Activated effector memory CD4-positive, alpha-beta T cell treated with anti-CD3 and anti-CD28 coated beads, Interleukin-2, amount 50 U/mL, for 16 hours (primary cell): ENCODE results near the gene ITLN1.
"Not testable (repeated sequence)": the region's sequence is repeated elsewhere in the genome, so short reads cannot be mapped to it uniquely, and the experiment has no call there.

Source experiments
- DNase-seq: peaks from one replicate; pipeline ENCODE4 v3.0.0-alpha.2; 2020

The ITLN1 gene

DNA sequence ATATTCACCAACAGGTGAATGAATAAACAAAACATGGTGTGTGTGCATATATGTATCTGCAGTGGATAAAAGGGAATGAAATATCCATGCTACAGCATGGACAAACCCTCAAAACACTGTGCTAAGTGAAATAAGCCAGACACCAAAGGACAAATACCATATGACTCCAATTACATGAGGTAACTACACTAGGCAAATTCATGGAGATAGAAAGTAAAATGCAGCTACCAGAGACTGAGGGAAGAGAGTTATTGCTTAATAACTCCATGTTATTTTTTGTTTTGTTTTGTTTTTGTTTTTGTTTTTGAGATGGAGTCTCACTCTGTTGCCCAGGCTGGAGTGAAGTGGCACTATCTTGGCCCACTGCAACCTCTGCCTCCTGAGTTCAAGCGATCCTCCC, 2.4 kb downstream of the ITLN1 start:
- no peak for DNase-seq

DNA sequence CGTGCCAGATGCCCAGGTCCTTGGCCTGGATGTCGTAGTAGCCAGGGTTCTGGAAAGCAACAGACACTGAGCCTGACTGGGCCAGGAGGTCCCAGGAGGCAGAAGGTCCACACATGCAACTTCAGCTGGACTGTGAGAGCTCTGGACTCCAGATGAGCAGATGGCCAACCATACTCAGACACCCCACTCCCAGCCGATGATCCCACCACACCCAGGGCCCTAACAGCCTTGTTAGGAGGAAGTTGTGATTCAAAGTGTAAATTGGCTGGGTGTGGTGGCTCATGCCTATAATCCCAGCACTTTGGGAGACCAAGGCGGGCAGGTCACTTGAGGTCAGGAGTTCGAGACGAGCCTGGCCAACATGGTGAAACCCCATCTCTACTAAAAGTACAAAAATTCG, 3.7 kb downstream of the ITLN1 start:
- DNase-seq: not testable (repeated sequence)

DNA sequence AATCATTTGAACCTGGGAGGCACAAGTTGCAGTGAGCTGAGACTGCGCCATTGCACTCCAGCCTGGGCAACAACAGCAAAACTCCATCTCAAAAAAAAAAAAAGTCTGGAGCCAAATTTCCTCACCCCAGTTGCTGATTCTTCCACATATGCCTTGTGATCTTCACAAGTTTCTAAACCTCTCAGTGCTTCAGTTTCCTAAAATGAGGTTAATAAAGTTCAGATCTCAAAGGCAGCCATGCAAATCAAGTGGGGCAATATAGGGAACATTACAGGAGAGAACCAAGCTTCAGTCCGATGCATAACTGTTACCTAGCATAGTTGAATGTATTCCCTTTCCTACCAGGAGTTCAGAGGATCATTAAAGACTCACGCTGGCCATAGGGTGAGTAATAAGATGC, 4.8 kb downstream of the ITLN1 start:
- DNase-seq: no peak

DNA sequence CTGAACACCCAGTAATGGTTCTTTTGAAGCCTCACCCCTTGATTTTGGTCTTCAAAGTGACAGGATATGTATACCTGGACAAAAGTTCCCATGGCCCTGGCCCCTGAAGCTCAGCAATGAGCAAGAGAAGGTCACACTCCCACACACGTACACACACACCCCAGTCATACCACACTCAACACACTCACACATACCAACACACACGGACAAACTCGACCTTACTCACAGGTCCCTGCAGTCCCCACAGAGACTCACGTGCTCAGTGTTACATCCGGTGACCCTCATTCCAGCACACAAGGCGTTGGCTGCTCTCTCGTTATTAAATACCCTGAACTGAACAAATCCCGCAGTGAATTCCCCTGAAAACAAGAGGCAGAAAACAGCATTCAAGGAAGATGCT, 5.9 kb downstream of the ITLN1 start:
- no peak for DNase-seq

DNA sequence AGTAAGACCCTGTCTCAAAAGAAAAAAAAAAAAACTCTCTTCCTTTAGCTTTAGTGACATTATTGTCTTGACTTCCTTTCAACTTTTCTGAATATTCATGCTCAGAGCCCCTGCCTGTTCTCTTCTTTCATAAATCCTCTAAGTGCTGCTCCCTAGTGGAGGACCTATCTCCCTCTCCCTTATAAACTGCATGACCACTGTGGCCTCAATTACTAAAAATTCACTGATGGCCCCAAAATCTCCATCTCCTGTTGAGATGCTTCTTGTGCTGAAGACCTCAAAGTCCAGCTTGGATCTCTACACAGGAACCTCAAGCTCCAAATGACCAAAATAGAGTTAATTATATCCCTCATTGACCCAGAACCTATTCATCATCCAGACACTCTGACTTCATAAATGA, 7.8 kb downstream of the ITLN1 start:
- DNase-seq: no peak

DNA sequence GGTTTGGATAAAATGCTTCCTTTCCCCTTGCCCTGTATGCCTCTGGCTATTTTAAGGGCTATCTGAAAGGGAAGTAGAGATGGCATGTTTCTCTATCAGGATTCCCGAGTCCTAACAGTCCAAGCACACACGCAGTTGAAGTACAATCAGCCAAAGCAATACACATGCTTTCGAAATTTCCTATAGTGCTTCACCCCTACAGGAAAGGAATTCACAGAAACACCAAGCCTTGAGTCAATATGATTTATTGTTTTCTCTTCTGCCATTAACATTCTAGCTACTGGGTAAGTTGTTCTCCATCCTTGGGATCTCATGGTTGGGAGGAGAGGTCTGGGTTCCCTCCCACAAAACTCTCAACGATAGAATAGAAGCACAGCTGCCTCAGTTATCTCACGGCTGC, 8.7 kb downstream of the ITLN1 start:
- DNase-seq: no peak

DNA sequence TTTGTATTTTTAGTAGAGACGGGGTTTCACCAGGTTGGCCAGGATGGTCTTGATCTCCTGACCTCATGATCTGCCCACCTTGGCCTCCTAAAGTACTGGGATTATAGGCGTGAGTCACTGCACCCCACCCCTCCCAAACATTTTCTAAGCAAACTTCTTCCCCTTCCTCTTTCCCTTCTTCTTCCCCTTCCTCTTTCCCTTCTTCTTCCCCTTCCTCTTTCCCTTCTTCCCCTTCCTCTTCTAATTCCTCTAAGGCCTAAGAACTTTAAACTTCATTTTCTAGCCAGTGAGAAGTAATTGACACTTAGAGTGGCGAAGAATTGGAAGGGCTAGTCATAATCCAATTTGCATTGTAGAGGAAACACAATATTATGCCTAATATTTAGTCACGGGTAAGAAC, 9.4 kb downstream of the ITLN1 start:
- not testable (repeated sequence) for DNase-seq

DNA sequence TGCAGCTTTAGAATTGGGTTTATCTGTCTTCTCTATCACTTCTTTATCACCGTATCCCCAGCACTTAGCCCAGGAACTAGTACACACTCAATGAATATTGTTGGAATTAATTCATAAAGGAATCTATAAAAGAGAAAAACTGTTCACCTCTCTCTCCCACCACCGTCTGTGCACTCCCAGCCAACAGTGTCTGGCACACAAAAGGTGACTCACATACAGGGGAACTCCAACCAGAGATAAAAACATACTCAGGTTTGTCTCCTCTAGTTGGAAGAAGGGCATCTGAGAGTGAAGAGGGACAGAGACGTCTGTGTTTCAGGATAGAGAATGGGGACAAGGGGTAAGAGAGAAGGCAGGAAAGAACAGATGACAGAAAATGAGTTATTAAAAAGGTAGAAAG, 10.0 kb downstream of the ITLN1 start:
- DNase-seq: peak; percentile 68

DNA sequence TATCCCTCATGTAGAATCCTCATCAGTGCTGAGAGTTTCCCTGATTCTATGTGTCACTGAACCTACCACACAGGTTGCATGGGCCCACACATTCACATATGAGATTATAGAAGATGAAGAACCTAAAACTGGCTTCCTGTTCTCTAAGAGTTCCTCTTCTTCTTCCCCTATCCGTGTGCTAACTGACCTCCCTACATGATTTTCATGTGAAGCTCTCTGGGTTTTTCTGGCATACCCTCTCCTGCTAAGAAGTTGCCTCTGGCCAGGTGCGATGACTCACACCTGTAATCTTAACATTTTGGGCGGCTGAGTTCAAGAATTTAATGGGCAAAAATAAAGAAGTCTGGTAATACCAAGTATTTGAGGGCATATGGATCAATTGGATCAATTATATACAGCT, 16.8 kb downstream of the ITLN1 start:
- DNase-seq: no peak

DNA sequence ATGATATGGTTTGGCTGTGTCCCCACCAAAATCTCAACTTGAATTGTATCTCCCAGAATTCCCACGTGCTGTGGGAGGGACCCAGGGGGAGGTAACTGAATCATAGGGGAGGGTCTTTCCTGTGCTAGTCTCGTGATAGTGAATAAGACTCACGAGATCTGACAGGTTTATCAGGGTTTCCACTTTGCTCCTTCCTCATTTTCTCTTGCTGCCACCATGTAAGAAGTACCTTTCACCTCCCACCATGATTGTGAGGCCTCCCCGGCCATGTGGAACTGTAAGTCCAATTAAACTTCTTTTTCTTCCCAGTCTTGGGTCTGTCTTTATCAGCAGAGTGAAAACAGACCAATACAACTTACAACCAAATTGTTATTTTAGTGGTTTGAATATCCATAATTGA, 17.3 kb downstream of the ITLN1 start:
- DNase-seq: not testable (repeated sequence)

DNA sequence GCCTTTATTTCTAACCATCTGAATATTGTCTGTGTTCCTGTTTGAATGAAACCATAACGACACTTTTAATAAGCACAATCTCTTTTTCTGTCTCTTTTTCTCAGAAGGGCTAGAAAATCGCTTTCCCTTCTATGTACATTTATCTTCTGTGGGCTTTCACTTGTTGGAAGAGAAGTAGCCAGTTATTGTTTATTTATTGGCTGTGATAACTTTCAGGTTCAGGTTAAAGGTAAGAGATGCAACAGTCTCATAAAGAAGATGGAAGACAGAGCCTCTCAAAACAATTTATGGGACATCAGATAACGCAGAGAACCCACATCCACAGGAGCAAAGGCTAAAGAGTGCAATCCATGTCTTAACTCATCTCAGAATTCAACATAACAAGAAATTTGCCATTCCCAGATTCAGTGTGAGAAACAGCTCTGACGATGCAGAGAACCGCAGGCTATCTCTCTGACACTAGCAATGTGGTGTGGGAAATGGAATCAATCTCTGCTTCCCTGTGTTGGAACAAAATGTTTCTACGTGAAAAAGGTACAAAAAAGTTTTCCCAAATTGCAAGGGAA, 18.2 kb downstream of the ITLN1 start:
- DNase-seq: no peak

DNA sequence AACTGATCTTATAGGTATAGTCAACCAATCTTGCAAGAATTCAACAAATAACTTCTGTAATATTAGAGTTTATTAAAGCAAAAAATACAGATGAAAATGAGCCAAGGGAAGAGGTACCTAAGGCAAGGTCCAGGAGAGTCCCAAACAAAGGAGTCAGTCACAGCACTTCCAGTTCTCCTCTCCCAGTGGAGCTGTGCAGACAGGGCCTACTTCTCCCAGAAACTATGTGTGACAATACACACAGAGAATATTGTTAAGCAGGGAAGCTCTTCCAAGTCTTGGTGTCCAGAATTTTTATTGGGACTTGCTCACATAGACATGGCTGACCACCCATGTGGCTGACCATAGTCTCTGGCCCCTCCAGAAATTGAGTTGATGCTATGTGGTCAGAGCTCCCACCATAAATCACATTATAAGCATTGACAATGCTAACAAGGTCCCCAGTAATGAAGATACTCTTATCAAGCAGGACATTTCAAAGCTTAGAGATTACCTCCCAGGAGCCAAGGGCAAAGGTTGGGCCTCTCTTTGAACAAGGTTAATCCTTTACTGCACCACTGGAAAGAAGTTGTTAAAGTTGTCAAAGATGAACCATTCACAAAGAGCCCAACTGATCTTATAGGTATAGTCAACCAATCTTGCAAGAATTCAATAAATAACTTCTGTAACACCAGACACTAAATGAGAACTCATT, 18.8 kb downstream of the ITLN1 start:
- DNase-seq: no peak

DNA sequence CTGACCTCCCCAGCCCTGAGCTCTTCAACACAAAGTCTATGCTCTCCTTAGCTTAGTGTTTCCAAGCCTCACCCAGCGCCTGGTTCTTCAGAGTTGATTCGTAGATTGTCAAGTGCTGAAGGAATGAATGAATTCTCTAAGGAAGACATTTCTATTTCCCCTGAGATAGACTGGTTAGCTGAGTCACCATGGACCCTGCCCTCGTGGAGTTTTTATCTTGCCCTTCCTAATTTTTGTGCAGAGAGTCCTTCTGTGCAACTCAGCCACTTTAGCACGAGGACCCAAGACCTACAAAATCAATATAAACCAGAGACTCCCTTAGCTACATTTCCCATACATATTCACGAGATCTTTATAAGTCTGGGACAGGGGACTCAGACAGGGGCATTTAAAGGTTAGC, 19.6 kb downstream of the ITLN1 start:
- DNase-seq: no peak

DNA sequence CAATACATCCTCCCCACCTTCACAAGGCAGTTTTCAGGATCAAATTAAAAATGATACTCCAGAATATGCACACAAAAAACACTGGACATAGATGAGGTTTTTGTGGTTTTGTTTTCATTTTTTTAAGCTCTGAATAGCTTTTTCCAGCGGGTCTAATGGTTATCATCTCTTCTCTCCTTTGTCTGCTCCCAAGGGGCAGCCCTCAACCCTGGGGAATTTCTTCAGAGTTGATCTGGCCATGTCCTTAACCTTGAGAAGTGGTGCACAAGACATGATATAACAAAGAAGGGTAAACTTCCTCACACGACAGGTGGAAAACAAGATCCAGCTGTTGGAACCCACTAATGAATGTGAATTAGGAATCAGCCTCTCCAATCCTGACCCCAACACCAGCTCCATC, 20.8 kb downstream of the ITLN1 start:
- no peak for DNase-seq

DNA sequence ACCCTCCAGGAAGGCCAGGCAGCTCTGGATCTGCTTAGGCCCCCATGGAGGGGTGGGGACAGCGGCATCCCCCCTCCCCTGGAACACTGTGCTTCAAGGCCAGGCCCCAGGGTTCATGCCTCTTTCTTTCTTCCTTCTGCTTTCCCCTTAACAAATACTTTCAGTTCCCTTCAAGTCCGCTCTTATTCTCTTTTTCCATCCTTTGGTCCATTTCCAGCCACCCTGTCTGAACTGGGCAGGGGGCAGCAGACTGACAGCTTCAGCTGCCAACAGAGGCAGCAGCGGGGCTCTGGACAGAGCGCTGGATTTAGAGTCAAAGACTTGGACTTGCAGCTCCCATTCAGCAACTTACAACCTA, 21.2 kb downstream of the ITLN1 start:
- DNase-seq: no peak

DNA sequence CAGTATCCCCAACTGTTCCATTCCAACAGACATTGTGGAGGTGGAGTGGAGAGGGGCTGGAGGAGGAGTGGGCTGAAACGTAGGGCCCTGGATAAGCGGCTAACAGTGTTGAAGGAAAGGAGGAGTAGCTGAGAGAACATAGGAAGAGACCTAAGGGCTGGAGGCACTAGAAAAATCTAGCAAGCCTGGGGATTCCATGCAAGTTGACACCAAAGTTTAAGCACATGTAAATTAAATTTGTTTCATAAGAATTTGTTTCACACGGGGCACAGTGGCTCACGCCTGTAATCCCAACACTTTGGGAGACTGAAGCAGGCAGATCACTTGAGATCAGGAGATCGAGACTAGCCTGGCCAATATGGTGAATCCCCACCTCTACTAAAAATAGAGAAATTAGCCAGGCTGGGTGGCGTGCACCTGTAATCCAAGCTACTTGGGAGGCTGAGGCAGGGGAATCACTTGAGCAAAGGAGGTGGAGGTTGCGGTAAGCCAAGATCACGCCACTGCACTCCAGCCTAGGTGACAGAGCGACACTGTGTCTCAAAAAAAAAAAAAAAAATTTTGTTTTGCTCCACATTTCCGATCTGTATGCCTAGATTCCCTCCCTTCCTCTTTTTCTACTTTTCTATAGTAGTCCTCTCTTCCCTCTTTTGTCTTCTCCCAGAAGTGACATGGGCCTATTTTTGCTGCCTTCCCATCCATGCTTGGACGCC, 21.8 kb downstream of the ITLN1 start:
- DNase-seq: no peak

DNA sequence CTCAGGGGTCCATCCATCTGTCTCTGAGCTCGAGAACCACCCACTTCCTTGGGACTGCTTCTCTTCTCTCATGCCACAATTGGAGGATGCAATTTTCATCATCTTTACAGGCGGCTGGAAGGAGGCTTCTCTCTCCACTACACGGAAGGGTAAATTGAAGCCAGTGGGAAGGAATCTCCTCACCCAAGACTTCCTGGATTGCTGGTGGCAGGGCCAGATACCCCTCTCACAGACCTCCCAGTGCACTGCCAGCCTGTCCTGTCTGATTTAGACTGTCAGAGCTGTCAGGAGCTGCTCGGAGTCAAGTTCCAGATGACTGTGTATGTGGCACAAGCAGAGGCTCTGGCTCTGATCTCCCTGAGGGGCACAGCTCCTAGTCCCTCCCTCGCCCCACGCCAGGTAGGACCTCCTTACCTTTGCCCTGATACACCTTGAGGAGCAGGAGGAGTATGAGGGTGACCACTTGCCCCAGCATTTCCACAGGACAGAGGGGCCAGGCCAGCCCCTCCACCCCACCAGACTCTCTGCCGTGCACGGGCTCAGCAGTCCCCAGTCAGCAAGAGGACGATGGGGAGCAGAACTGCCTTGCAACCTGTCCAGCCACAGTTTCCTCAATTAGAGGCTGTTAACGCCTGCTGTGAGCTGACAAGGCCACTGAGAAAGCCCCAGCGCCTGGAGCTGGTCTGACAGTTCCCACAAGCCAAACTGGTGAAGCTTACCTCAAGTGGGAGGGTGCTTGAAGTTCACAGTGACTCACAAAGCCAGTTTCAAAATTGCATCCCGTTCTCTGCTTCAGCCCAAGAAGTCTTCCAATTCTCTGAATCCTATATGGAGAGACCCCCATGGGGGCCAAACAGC, 22.5 kb downstream of the ITLN1 start, which contains the start of gene CD244:
CD244 (minus strand) TSS at position 685 of the 858 bp plus-strand sequence; CDS start at position 475, 210 bp downstream.
- peak; percentile 70 for DNase-seq

DNA sequence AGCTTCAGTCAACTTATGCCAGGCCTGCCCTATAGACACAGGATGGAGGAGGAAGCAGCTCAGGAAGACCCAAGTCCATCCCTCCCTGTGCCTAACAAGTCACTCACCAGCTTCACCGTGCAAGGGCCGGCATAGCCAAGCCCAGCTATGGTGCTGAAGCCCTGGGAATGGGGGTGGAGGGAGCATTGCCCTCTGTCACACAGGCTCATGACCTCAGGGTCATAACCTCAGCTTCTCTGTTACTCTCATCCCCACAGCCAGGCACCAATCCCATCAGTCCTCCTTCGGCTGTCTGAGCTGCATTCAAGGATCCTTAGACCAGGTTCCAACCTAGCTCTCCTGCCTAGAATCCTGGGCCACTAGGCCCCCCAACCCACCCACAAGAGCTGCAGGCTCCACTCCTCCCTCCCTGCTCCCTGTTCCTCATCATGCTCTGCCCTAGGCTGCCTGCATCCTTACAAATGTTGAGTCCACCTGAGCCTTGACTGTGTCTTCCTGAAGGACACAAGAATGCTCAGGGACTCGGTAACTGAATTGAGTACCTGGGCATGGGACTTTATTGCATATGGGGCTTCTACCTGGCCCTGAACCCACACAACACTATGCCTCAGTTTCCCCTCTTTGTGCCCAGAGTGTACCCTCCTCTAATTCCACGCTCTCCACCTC, 24.0 kb downstream of the ITLN1 start:
- DNase-seq: no peak

DNA sequence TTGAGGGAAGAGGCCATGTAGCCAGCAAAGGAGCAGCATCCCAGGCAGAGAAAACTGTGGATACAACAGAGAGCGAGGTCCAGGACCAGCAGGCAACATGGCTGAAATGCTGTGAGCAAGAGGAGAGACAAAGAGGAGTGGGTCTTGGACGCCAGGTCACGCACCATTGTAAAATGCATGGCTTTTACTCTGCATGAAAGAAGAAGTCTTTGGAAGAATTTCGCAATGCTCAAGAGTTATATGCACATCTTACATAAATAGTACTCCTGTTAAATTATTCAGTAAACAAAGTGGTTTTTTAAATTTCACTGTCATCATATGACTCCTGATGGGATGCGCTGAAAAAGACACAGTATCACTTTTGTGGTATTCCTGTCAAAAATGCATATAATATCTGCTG, 25.8 kb downstream of the ITLN1 start:
- DNase-seq: no peak

DNA sequence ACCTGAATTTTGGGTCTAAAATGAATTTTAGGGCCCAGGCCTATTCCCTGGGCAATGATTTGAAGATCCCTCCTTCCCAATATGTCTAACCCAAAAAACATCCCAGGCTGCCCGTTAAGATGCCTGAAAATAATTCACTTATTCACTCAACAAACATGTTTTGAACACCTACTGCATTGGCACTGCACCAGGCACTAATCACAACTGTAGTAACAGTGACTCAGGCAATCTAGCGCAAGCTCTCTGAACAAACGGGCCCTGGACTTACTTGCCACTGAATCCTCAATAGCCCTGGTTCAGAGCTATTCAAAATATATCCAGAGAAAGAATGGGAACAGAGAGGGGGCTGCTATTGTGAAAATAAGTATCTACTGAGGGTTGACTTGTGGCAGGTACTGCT, 26.5 kb downstream of the ITLN1 start:
- no peak for DNase-seq

DNA sequence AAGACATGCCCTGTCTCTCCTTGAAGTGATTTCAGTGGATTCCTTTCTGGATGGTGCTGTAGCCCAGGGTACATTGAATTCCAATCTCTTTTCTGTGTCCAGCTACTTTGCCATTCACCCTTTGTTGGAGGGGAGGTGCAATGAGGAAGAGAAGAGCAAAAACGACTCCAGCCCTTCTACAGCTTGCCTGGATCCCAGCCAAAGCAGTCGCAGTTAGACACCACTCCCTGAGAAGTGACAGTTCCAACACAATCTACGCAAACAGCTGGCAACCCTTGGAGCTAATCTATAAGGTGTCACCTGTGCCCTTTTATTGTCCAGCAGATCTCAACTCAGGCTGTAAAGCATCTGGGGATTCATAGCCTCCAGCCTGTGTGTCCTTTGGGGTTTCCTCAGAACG, 26.9 kb downstream of the ITLN1 start:
- DNase-seq: no peak

DNA sequence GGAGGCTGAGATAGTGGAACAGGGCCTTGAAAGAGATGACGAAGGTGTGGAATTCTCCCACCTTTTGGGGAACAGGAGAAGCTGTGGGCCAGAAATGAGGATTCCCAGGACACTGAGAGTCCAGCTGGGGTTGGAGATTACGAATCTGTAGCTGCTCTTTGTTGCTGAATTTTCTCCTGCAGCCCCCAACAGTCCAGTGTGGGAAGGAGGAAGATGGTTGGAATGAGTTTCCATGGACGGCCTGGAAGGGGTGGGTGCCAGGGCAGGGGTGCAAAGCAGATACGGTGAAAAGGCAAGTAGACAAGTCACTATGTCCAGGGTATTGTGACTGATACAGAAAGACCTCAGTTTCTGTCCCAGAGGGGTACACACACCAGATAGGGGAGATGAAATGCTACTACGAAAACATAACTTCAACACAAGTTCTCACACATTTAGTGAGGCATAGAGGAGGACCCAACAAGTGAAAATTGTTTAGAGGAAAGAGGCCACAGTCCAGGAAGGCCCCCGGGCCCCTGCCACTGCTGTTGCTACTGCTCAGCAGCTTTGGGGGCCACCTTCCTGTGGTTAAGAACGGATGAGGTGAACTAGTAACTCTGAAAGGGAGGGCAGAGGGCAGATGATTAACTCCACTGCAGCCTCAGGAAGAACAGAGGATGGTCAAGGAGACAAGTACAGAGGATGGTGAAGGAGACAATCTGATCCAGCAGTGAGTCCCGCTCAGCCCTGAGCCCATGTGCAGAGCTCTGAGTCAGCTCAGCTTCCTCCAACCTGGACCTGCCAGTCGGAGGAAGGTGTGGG, 29.6 kb downstream of the ITLN1 start:
- DNase-seq: no peak
